GM19035 (cell line): ENCODE measurements around the gene ZNF124.
"Not testable (repeated sequence)": the region's sequence is repeated elsewhere in the genome, so short reads cannot be mapped to it uniquely, and the experiment has no call there.

Source experiments
- ATAC-seq: cut with Tn5 transposase; IDR thresholded peaks from one replicate; pipeline ENCODE4 v1.9.1; 2021; ENCODE audit not compliant: unreplicated experiment

Gene ZNF124

GRCh38 chr1:247173431-247173830 lies 1.6 kb upstream of the ZNF124 start:
- ATAC-seq, result no peak

- ATAC-seq, result no peak
Measured at GRCh38 chr1:247172996-247173395, 1.2 kb upstream of the ZNF124 start.

DNA sequence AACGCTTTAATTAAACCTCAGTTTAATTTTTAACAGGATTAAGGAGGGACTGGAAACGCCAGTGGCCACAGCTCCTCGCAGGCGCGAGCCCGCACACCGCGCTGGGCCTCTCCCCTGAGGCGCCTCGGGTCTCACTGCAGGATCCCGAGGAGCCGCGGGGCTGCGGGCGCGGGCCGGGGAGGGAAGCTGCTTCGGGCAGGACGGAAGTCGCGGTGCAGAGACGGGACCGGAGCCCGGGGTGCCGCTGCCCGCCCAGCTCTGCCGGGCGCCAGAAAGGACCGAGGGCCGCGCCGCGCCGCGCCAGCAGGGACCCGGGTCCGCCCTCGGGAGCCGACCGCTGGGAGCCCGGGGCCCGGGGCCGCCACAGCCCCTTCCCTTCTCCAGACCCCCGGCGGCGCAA lies 377 bp downstream of the ZNF124 start:
- peak; percentile 54 for ATAC-seq

- no peak for ATAC-seq
Measured at GRCh38 chr1:247165674-247166073, 6.1 kb downstream of the ZNF124 start.

GRCh38 chr1:247164694-247165093 lies 7.1 kb downstream of the ZNF124 start:
- no peak for ATAC-seq

GRCh38 chr1:247156787-247157232 lies 15.0 kb downstream of the ZNF124 start:
- no peak for ATAC-seq

- no peak for ATAC-seq
Measured at GRCh38 chr1:247147781-247148180, 24.0 kb downstream of the ZNF124 start.

GRCh38 chr1:247147120-247147519 lies 24.7 kb downstream of the ZNF124 start:
- ATAC-seq, result not testable (repeated sequence)

GRCh38 chr1:247146671-247147070 lies 25.1 kb downstream of the ZNF124 start:
- no peak for ATAC-seq

- no peak for ATAC-seq
Measured at GRCh38 chr1:247145279-247145678, 26.5 kb downstream of the ZNF124 start.

DNA sequence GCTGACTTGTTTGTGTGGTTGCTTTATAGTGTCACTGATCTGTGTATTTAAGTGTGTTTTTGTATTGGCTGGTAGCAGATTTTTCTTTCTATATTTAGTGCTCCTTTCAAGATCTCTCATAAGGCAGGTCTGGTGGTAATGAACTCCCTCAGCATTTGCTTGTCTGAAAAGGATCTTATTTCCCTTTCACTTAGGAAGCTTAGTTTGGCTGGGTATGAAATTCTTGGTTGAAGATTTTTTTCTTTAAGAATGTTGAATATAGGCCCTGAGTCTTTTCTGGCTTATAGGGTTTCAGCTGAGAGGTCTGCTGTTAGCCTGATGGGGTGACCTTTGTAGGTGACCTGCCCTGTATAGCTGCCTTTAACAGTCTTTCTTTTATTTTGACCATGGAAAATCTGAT lies 32.3 kb downstream of the ZNF124 start:
- ATAC-seq, result not testable (repeated sequence)

DNA sequence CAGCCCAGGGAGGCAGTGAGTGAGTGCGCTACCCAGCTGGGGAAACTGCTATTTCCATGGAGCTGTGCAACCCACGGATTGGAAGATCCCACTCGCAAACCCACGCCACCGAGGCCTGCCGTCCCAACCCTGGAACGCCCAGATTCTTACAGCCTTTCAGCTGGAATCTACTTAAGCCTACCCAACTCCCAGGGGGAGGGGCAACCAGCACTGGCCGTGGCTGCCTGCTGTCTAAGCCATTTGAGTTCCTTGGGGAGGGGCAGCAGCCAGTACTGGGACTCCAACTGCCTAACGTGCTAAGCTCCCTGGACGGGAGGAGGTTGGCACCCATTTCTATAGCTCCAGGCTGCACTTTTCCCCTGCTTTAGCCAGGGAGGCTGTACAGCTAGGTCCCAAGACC lies 40.6 kb downstream of the ZNF124 start:
- no peak for ATAC-seq

GRCh38 chr1:247127519-247128282 lies 44.1 kb downstream of the ZNF124 start:
- not testable (repeated sequence) for ATAC-seq

DNA sequence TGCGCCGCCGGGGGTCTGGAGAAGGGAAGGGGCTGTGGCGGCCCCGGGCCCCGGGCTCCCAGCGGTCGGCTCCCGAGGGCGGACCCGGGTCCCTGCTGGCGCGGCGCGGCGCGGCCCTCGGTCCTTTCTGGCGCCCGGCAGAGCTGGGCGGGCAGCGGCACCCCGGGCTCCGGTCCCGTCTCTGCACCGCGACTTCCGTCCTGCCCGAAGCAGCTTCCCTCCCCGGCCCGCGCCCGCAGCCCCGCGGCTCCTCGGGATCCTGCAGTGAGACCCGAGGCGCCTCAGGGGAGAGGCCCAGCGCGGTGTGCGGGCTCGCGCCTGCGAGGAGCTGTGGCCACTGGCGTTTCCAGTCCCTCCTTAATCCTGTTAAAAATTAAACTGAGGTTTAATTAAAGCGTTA lies 45.2 kb downstream of the ZNF124 start:
- peak; percentile 60 for ATAC-seq

DNA sequence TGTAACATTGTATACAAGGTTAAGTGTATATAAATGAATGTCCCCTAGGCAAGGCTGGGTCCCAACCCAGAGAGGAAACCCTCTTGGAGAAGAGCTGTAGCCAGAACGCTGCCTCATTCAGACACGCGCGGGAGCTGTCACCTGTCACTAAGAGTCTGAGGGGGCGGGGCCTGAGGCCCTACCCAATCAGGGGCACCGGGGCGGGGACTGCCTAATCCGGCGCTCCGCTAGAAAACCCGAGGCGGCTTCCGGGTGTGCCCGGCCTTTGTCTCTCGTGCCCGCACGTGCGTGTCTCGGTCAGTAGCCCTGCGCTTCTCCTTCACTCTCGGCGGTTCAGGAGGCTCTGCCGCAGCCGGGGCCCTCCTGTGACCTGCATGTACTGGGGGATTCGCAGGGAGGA lies 45.7 kb downstream of the ZNF124 start:
- peak; percentile 99 for ATAC-seq

GRCh38 chr1:247121382-247121781 lies 50.4 kb downstream of the ZNF124 start:
- no peak for ATAC-seq

- ATAC-seq, result not testable (repeated sequence)
Measured at GRCh38 chr1:247120408-247120668, 51.5 kb downstream of the ZNF124 start.

GRCh38 chr1:247119600-247120407 lies 52.0 kb downstream of the ZNF124 start:
- no peak for ATAC-seq

DNA sequence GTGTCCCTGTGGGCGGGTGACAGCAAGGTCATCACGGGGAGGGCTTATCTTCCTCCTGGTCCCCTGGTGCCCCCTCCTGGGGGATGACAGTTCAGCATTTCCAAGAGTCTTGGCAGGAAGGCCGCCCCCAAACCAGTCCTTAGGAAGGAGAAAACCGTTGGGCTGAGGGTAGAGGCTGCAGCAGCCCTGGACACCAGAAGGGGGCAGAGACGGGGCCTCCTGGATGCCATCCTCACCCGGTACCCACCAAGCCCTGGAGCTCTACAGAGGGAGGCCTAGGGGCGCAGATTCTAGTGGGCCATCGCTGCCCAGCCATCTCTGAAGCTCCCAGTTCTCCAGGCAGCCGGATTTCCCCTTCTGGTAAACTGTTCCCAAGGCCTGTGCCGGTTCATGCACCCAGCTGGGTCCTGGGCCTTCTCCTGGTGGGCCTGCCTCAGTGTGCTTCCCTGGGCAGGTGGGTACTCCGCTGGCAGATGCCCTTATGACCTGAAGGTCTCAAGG lies 52.8 kb downstream of the ZNF124 start:
- no peak for ATAC-seq

- no peak for ATAC-seq
Measured at GRCh38 chr1:247115545-247115944, 56.3 kb downstream of the ZNF124 start.

- no peak for ATAC-seq
Measured at GRCh38 chr1:247115141-247115510, 56.7 kb downstream of the ZNF124 start.
